ENCODE results near the gene SLC10A4.

- TF ChIP-seq, protein P1, sequence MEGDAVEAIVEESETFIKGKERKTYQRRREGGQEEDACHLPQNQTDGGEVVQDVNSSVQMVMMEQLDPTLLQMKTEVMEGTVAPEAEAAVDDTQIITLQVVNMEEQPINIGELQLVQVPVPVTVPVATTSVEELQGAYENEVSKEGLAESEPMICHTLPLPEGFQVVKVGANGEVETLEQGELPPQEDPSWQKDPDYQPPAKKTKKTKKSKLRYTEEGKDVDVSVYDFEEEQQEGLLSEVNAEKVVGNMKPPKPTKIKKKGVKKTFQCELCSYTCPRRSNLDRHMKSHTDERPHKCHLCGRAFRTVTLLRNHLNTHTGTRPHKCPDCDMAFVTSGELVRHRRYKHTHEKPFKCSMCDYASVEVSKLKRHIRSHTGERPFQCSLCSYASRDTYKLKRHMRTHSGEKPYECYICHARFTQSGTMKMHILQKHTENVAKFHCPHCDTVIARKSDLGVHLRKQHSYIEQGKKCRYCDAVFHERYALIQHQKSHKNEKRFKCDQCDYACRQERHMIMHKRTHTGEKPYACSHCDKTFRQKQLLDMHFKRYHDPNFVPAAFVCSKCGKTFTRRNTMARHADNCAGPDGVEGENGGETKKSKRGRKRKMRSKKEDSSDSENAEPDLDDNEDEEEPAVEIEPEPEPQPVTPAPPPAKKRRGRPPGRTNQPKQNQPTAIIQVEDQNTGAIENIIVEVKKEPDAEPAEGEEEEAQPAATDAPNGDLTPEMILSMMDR (conservative IDR thresholded peaks at IDR 0.05 in 1 of 2, IDR thresholded peaks at IDR 0.05 in 1 of 2; ENCODE audit: low read depth in 1 of 2, low read length in 2 of 2) = no peak
- TF ChIP-seq EZH2 (IDR thresholded peaks at IDR 0.05; ENCODE audit: low read length, missing control alignments) = no peak
Observed at GRCh38 chr4:48499551-48500066, 16.5 kb downstream of the SLC10A4 start.

All from fibroblast of lung (primary cell).